IPS-18a (cell line): ENCODE data around the gene SLC2A6.

Source experiments
- H3K27ac ChIP-seq: one replicate; pipeline ENCODE4 v1.5.1; 2013; ENCODE audit warnings: low read length
- H3K27me3 ChIP-seq: one replicate; pipeline ENCODE4 v1.6.1; 2013; ENCODE audit warnings: mild to moderate bottlenecking, low read length; ENCODE audit not compliant: control insufficient read depth, insufficient read depth
- H3K36me3 ChIP-seq: one replicate; pipeline ENCODE4 v1.6.1; 2013; ENCODE audit warnings: low read depth, low read length; ENCODE audit not compliant: control insufficient read depth
- H3K4me1 ChIP-seq: one replicate; pipeline ENCODE4 v1.6.1; 2013; ENCODE audit warnings: low read depth, low read length; ENCODE audit not compliant: control insufficient read depth
- H3K4me3 ChIP-seq: one replicate; pipeline ENCODE4 v1.5.1; 2013; ENCODE audit warnings: low read length
- H3K9ac ChIP-seq: one replicate; pipeline ENCODE4 v1.6.1; 2013; ENCODE audit warnings: mild to moderate bottlenecking, low read length, moderate library complexity
- H3K9me3 ChIP-seq: one replicate; pipeline ENCODE4 v1.6.1; 2013; ENCODE audit warnings: low read depth, low read length; ENCODE audit not compliant: control insufficient read depth

SLC2A6 gene

DNA sequence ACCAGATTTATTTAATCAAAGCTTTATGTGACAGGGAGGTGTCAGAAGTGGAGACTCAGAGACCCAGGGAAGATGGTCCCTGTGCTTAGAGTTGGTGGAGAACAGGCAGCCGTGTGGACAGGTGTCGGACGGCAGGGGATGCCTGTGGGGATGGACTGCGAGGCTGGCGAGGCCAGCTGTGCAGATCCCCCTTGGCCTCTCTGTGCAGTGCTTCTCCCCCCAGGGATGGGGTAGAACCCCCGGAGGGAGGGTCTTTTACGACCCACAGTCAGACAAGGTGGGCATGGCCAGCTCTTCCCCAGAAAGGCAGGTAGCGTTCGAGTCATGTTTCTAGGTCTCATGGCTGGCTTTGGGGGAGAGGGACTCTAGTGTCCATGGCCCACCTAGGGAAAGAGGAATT lies 4.7 kb upstream of the SLC2A6 start:
- Histone ChIP-seq H3K27me3 (peaks cover 6% of the 10 kb centered on the region), H3K27ac (no peak overlapping the region), H3K4me1 (peaks cover 5% of the 10 kb centered on the region)

DNA sequence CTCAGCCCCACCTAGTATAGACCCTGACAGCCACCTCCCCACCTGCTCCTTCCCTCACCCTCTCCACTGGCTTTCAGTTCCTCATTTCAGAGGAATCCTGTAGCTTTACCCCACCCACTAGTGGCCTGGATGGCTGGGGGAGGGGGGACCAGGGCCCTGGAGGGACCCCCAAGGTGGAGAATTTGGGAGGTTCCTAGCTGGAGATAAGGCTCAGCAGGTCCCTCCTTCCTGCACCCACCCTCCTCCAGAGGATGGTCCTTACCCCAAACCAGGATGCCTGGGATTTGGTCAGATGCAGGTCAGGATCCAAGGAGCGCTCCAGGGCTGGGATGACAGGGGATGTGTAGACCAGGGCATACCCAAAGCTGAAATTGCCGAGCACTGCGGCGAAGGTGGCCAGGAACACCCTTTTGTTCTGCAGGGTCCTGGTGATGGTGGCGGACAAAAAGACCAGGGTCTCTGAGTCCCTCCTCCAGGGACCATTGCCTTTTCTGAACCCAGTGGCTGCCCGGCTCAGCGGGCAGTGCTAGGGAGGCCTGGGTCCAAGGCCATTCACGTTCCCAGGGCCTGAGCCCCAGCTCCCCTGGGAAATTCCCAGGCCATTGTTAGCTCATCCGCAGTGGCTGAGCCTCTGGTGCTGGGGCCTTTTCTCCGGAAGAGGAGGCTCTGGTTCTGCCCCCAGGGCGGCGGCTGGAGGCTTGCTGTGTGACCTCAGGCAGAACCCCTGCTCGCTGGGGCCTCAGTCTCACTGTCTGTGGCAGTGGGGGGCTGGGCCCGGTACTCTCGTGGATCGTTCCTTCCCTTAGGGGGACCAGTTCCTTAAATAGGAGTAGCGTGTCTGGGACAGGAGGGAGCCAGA lies 678 bp downstream of the SLC2A6 start:
- Histone ChIP-seq H3K9ac (peak overlapping the region; percentile 54), H3K27me3 (peaks cover 6% of the 10 kb centered on the region), H3K4me1 (peaks cover 10% of the 10 kb centered on the region), H3K27ac (no peak overlapping the region), H3K36me3 (peaks cover 7% of the 10 kb centered on the region), H3K4me3 (peak overlapping the region; percentile 64), H3K9me3 (no peaks in the 10 kb centered on the region)

More for the DNA sequence above, 4.7 kb upstream of the SLC2A6 start:
- Histone ChIP-seq H3K36me3 (no peaks in the 10 kb centered on the region), H3K9ac (no peak overlapping the region), H3K4me3 (no peak overlapping the region), H3K9me3 (no peaks in the 10 kb centered on the region)

DNA sequence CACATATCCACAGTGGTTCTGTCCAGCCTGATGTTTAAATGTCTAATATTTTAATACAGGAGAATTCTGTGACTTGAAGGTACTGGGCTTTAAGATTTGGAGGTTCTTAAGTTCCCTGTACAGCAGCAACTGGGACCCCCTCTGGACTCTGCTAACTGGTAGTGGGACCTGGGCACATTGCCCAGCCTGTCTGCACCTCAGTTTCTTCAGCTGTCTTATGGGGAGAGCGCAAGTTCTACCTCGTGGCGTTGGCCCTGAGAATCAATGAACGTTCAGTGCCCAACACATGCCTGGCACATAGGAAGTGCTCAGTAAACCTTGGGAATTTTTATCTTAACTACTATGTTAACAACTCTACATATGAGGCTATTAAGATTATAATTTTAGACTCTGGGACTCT lies 1.4 kb downstream of the SLC2A6 start:
- Histone ChIP-seq H3K9ac (no peak overlapping the region), H3K4me3 (peak overlapping the region; percentile 64), H3K36me3 (peaks cover 11% of the 10 kb centered on the region), H3K4me1 (peaks cover 10% of the 10 kb centered on the region), H3K27me3 (peaks cover 6% of the 10 kb centered on the region), H3K27ac (no peak overlapping the region), H3K9me3 (no peaks in the 10 kb centered on the region)

DNA sequence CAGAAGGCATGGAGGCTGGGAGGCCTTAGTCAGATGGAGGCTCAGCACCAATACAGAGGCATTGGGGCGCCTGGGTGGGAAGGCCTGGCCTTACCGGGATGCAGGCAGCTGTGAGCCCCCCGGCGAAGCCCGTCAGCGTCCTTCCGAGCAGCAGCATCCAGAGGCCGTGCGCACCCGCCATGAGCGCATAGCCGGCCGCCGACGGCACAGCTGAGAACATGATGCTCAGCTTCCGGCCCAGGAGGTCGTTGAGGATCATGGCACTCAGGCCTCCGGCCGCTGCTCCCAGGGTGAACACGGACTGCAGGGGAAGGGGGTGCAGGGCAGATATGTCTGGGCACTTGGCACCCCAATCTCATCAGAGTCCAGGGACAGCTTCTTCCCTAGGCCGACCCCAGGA lies 2.0 kb downstream of the SLC2A6 start:
- Histone ChIP-seq H3K4me3 (no peak overlapping the region), H3K36me3 (peaks cover 11% of the 10 kb centered on the region), H3K27me3 (peaks cover 6% of the 10 kb centered on the region), H3K27ac (no peak overlapping the region), H3K4me1 (peaks cover 10% of the 10 kb centered on the region), H3K9ac (no peak overlapping the region), H3K9me3 (no peaks in the 10 kb centered on the region)

DNA sequence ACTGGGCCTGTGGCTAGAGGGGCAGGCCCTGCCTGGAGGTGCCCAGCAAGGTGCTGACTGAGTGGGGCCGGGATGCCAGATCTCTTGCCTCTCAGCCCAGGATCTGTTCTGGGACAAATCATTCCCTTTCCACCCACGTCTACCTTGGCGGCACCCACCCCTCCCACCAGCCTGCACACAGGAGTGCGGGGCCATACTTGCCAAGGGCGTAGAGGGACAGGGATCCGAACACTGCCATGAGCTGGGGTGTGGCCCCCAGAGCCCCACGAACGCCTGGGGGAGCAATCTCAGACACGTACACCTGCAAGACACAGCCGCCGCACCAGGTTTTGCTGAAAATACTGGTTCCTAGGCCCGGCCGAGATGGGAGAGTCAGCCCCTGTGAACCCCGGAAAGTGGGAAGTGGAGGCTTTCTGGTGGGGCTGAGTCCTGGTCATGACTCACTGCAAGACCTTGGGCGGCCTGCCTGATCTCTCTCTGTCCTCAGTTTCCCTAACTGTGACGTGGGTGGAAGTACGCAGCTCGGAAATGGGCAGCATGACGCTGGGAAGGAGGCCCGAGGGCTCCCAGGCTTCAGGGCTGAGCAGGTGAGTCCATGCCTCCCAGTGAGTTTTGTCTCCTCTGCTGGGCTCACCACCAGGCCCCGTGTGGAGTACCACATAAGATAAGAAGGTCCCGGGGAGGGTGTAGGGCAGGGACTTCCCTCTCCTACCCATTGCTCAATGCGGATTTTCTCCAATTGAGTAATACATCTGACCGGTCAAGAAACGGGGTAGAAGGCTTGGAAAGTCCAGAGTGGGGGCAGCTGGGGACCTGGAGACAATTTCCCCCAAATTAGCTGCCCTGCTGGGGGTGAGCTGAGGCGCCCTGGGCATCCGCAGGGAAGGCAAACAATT lies 2.6 kb downstream of the SLC2A6 start:
- Histone ChIP-seq H3K4me3 (no peak overlapping the region), H3K9me3 (no peaks in the 10 kb centered on the region), H3K27me3 (peaks cover 6% of the 10 kb centered on the region), H3K36me3 (peaks cover 11% of the 10 kb centered on the region), H3K27ac (no peak overlapping the region), H3K9ac (no peak overlapping the region), H3K4me1 (peaks cover 10% of the 10 kb centered on the region)

DNA sequence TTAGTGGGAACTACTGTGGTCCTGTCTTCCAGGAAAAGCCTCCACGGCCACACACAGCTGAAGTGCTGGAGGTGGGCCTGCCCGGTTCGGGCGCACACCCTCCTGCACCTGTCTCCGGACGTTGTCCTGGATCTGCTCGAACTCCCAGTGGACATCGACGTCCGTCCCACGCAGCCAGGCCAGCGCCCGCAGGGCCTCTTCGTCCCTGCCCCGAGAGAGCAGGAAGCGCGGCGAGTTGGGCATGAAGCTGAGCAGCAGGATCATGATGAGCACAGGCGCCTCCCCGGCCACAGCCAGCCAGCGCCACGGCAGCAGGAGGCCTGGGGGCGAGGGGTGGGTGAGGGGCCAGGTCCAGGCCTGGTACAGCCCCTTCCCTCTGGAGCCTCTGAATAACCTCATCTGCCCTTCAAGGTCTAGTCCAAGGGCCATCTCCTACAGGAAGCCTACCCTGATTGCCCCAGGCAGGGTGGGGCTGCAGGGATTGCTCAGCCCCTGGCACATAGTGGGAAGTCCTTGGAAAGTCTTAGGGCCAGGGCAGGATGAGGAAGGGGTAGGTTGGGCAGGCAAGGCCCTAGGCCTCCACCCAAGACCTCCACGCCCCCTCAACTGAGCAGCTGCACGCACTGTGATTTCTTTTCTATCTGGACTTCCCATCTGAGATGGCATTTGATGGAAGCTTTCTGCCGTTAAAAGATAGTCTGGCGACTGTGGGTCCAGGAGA lies 3.4 kb downstream of the SLC2A6 start:
- H3K36me3 ChIP-seq: peaks cover 11% of the 10 kb centered on the region
- no peak overlapping the region for H3K27ac ChIP-seq

DNA sequence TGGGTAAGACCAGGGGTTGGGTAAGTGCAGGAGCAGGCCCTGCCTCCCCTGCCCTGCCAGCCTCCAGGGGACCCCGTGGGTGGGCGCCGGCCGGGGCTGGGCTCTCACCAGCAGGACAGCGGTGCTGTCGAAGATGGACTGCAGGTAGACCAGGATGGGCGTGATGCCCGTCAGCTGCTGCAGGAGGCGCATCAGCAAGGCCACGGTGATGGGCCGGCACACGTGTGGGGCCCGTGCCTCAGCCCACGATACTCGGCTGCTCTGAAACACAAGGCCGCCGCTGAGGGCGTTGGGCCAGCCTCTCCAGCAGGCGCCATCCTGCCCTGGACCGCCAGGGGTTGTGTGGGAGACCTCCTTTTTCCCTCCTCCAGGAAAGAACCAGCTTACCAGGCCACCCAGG lies 4.0 kb downstream of the SLC2A6 start:
- H3K36me3 ChIP-seq: peaks cover 11% of the 10 kb centered on the region
- no peak overlapping the region for H3K27ac ChIP-seq
- no peak overlapping the region for H3K9ac ChIP-seq
- H3K9me3 ChIP-seq: no peaks in the 10 kb centered on the region
- H3K27me3 ChIP-seq: peaks cover 4% of the 10 kb centered on the region
- H3K4me1 ChIP-seq: peaks cover 9% of the 10 kb centered on the region
- no peak overlapping the region for H3K4me3 ChIP-seq

More for the DNA sequence above, 3.4 kb downstream of the SLC2A6 start:
- no peaks in the 10 kb centered on the region for H3K9me3 ChIP-seq
- no peak overlapping the region for H3K4me3 ChIP-seq
- H3K27me3 ChIP-seq: peaks cover 6% of the 10 kb centered on the region
- H3K9ac ChIP-seq: no peak overlapping the region
- H3K4me1 ChIP-seq: peaks cover 10% of the 10 kb centered on the region

DNA sequence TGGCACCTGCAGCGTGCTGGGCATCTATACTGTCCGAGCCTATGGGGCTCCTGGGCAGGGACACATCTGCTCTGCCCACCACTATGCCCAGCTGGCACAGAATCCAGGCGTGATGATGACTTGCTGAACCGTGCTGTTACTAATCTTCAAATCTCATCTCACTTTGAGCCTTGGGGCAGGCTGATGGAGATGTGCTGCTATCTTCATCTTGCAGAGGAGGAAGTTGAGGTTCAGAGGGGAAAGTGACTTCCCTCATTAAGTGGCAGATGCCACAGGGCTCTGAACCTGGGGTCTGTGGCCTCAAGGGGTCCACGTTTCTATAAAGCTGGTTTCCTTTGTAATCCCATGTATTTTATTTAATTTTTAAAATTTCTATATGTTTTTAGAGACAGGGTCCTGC lies 4.7 kb downstream of the SLC2A6 start:
- Histone ChIP-seq H3K36me3 (peaks cover 11% of the 10 kb centered on the region), H3K9ac (no peak overlapping the region), H3K4me1 (peaks cover 5% of the 10 kb centered on the region), H3K27me3 (no peaks in the 10 kb centered on the region), H3K4me3 (no peak overlapping the region), H3K9me3 (no peaks in the 10 kb centered on the region), H3K27ac (no peak overlapping the region)

DNA sequence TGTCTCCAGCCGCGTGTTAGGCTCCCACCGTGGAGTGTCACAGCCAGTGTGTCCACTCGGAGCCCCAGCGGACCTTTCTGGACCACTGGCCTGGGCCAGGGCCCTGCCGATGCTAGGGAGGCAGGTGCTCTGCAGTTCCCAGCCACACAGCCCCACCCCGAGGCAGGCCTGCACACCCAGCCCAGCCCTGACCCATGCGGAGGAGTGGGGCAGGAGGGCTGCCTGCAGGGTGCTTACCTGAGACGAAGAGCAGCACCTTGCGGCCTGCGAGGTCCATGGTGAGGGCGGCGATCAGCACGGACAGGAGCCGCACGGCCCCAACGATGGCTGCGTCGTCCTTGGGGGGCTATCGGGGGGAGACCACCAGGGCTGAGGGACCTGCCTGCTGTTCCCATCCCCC lies 5.2 kb downstream of the SLC2A6 start:
- Histone ChIP-seq H3K36me3 (peaks cover 11% of the 10 kb centered on the region), H3K27me3 (no peaks in the 10 kb centered on the region), H3K9me3 (no peaks in the 10 kb centered on the region), H3K27ac (no peak overlapping the region), H3K4me1 (peaks cover 5% of the 10 kb centered on the region), H3K9ac (no peak overlapping the region), H3K4me3 (no peak overlapping the region)

DNA sequence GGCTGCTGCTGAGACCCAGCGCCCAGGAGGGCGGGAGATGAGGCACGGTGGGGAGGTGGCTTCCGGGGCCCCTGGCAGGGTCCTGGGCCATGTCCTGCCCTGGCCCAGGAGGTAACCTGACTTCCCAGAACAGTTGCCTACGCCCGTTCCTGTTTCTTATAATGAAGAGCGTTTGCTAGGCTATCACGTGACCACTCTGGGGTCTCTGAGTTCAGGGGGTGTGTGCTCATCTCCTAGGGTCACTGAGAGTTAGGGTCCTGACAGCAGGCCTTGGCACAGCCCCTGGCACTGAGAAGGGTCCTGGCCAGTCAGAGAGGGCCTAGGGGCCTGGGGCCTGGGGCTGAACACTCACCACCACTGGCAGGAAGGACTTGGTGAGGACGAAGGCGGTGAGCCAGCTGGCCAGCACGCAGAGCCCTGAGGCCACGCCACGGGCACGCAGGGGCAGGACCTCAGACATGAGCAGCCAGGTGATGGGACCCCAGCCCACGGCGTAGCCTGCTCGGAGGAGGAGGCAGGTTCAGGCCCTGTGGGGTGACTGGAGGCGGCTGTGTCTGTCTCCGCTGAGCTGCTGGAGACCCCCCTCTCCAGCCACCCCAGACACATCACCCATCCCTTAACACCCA lies 6.0 kb downstream of the SLC2A6 start:
- no peaks in the 10 kb centered on the region for H3K27me3 ChIP-seq
- no peak overlapping the region for H3K9ac ChIP-seq
- peaks cover 2% of the 10 kb centered on the region for H3K4me1 ChIP-seq
- no peak overlapping the region for H3K27ac ChIP-seq
- H3K9me3 ChIP-seq: no peaks in the 10 kb centered on the region
- no peak overlapping the region for H3K4me3 ChIP-seq
- peaks cover 11% of the 10 kb centered on the region for H3K36me3 ChIP-seq

DNA sequence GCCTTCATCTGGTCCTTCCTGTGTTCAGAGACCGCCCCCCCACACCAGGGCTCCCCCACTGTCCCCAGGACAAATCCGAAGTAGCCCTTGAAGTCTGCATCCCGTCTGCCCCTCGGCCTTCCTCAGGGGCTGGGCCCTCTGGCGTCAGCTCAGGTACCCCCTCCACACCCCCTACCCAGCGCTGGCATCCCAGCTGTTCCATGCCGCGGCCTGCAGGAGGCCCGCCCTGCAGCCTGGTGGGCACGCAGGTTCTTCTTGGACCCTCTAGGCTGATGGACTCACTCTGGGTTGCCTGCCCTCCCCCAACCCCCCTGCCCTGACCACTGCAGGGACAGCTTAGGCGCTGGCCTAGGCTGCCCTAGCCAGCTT lies 6.6 kb downstream of the SLC2A6 start:
- H3K9ac ChIP-seq: no peak overlapping the region
- H3K27me3 ChIP-seq: no peaks in the 10 kb centered on the region
- no peaks in the 10 kb centered on the region for H3K4me1 ChIP-seq
- no peaks in the 10 kb centered on the region for H3K9me3 ChIP-seq
- peaks cover 11% of the 10 kb centered on the region for H3K36me3 ChIP-seq
- H3K4me3 ChIP-seq: no peak overlapping the region
- H3K27ac ChIP-seq: no peak overlapping the region
